ENCODE results near the gene METTL15.
"Not testable (repeated sequence)": the region's sequence is repeated elsewhere in the genome, so short reads cannot be mapped to it uniquely, and the experiment has no call there.

The METTL15 gene

DNA sequence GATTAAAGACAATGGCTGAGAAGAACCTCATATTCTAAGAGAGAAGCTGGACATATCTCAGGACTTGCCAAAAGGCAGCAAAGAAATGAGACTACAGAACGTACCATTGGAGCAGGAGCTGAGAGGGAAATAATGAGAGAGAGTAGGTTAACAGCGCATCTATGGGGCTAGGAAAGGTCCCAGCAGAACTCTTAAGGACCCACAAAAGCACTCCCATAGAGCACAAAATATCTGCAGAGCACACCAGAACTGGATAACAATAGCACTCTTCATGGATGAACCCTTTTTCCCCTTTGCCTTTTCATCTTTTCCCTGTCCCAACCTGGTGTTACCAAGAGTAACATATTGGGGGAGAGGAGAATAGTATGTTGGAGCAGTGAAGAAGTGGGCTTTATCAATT is 245.8 kb downstream of the METTL15 start:
- no peaks in the 10 kb centered on the region for H3K27me3 ChIP-seq (ENCODE audit: low read length)
- no peaks in the 10 kb centered on the region for H3K36me3 ChIP-seq (ENCODE audit: low read length)
- H3K9ac ChIP-seq (ENCODE audit: low read length), result no peak overlapping the region
- no peak for TF ChIP-seq EZH2phosphoT487 (conservative IDR thresholded peaks at IDR 0.05; ENCODE audit: low read length)
- TF ChIP-seq, protein P1, sequence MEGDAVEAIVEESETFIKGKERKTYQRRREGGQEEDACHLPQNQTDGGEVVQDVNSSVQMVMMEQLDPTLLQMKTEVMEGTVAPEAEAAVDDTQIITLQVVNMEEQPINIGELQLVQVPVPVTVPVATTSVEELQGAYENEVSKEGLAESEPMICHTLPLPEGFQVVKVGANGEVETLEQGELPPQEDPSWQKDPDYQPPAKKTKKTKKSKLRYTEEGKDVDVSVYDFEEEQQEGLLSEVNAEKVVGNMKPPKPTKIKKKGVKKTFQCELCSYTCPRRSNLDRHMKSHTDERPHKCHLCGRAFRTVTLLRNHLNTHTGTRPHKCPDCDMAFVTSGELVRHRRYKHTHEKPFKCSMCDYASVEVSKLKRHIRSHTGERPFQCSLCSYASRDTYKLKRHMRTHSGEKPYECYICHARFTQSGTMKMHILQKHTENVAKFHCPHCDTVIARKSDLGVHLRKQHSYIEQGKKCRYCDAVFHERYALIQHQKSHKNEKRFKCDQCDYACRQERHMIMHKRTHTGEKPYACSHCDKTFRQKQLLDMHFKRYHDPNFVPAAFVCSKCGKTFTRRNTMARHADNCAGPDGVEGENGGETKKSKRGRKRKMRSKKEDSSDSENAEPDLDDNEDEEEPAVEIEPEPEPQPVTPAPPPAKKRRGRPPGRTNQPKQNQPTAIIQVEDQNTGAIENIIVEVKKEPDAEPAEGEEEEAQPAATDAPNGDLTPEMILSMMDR (IDR thresholded peaks at IDR 0.05; ENCODE audit: insufficient read depth, low read length, poor library complexity, severe bottlenecking), result no peak
- H3K4me3 ChIP-seq (ENCODE audit: insufficient read depth, low read length, poor library complexity, severe bottlenecking), result no peak overlapping the region
- no peaks in the 10 kb centered on the region for H3K9me3 ChIP-seq (ENCODE audit: insufficient read depth, low read length)
- no peaks in the 10 kb centered on the region for H4K20me1 ChIP-seq (ENCODE audit: low read depth, low read length)
- no peak overlapping the region for H3K4me2 ChIP-seq (ENCODE audit: low read depth, low read length, poor library complexity, severe bottlenecking)
- no peaks in the 10 kb centered on the region for H3K9me2 ChIP-seq (replicated peaks; ENCODE audit: insufficient read depth, low read length)
- no peaks in the 10 kb centered on the region for H3K79me2 ChIP-seq (ENCODE audit: insufficient read depth, low read length)
- no peak overlapping the region for H2AFZ ChIP-seq (ENCODE audit: low read depth, low read length, severe bottlenecking)
- H3K27ac ChIP-seq (ENCODE audit: low read depth, low read length), result no peak overlapping the region
- H3F3A ChIP-seq (ENCODE audit: insufficient read depth), result no peaks in the 10 kb centered on the region

DNA sequence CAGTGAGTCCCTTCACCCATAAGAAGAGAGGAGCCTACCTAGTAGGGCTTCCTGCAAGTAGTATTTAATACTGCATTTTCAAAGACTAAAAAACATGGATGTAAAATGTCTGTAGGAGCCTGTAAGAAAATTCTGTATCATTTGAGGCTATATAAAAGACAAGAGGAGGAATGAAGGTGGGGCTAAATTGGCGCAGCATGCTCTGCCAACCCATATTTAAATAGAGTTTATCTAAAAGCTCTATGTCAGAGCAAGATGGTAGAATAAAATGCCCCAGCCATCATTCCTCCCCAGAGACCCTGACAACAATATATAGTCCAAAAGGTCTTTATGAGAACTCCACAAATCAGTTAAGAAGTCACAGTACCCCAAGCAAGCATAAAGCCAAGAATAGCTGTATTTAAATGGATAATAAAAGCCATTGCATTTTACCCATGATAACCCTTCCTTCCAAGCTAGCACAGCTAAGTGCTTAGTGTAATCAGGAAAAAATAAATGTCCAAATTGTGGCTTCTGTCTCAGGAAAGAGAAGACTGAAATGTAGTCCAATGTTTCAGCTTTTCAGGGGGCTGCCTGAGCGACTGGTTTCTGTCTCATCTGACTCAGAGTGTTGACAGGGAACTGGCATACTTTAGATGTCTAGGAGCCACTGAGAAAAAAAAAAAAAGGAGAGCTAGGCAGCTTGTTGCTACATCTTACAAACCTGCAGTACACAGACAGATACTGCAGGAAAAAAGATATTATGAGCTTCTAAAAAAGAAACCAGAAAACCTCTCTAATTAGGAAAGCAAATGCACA is 258.6 kb downstream of the METTL15 start:
- H3F3A ChIP-seq (ENCODE audit: insufficient read depth), result no peaks in the 10 kb centered on the region
- no peaks in the 10 kb centered on the region for H3K9me2 ChIP-seq (replicated peaks; ENCODE audit: insufficient read depth, low read length)
- no peaks in the 10 kb centered on the region for H3K79me2 ChIP-seq (ENCODE audit: insufficient read depth, low read length)
- H3K27ac ChIP-seq (ENCODE audit: low read depth, low read length), result no peak overlapping the region
- 0 out of 2 replicates have a peak, but pooled peaks cover 7% of the 10 kb centered on the region for H3K9me3 ChIP-seq (ENCODE audit: insufficient read depth, low read length)
- H4K20me1 ChIP-seq (ENCODE audit: low read depth, low read length), result no peaks in the 10 kb centered on the region
- H3K27me3 ChIP-seq (ENCODE audit: low read length), result no peaks in the 10 kb centered on the region
- no peak overlapping the region for H3K4me2 ChIP-seq (ENCODE audit: low read depth, low read length, poor library complexity, severe bottlenecking)
- H3K4me3 ChIP-seq (ENCODE audit: insufficient read depth, low read length, poor library complexity, severe bottlenecking), result no peak overlapping the region
- no peak overlapping the region for H3K9ac ChIP-seq (ENCODE audit: low read length)
- TF ChIP-seq EZH2phosphoT487 (conservative IDR thresholded peaks at IDR 0.05; ENCODE audit: low read length), result no peak
- TF ChIP-seq, protein P1 (IDR thresholded peaks at IDR 0.05; ENCODE audit: insufficient read depth, low read length, poor library complexity, severe bottlenecking), result no peak
- H2AFZ ChIP-seq (ENCODE audit: low read depth, low read length, severe bottlenecking), result no peak overlapping the region
- no peaks in the 10 kb centered on the region for H3K36me3 ChIP-seq (ENCODE audit: low read length)

DNA sequence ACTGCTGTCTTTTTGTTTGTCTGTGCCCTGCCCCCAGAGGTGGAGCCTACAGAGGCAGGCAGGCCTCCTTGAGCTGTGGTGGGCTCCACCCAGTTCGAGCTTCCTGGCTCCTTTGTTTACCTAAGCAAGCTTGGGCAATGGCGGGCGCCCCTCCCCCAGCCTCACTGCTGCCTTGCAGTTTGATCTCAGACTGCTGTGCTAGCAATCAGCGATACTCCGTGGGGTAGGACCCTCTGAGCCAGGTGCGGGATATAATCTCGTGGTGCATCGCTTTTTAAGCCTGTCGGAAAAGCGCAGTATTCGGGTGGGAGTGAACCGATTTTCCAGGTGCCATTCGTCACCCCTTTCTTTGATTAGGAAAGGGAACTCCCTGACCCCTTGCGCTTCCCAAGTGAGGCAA is 269.9 kb downstream of the METTL15 start:
- H3K4me3 ChIP-seq (ENCODE audit: insufficient read depth, low read length, poor library complexity, severe bottlenecking); H3K9me2 ChIP-seq (replicated peaks; ENCODE audit: insufficient read depth, low read length); H3K79me2 ChIP-seq (ENCODE audit: insufficient read depth, low read length); H3K27ac ChIP-seq (ENCODE audit: low read depth, low read length); H3K9ac ChIP-seq (ENCODE audit: low read length); H3K4me2 ChIP-seq (ENCODE audit: low read depth, low read length, poor library complexity, severe bottlenecking); H3K36me3 ChIP-seq (ENCODE audit: low read length); H4K20me1 ChIP-seq (ENCODE audit: low read depth, low read length); H3F3A ChIP-seq (ENCODE audit: insufficient read depth); H2AFZ ChIP-seq (ENCODE audit: low read depth, low read length, severe bottlenecking); H3K27me3 ChIP-seq (ENCODE audit: low read length); H3K9me3 ChIP-seq (ENCODE audit: insufficient read depth, low read length): not testable (repeated sequence)
